Ishikawa (cell line): ENCODE results near the gene PBLD.

Experiments
- EP300 ChIP-seq: IDR thresholded peaks from 2 replicates; pipeline ENCODE4 v1.6.1; 2012; ENCODE audit warnings: borderline replicate concordance
- NFIC ChIP-seq: IDR thresholded peaks from 2 replicates; pipeline ENCODE4 v1.6.1; 2012
- RAD21 ChIP-seq: IDR thresholded peaks from 2 replicates; pipeline ENCODE4 v1.6.1; 2012; ENCODE audit warnings: low read depth
- YY1 ChIP-seq: IDR thresholded peaks from 2 replicates; pipeline ENCODE4 v1.6.1; 2012; ENCODE audit warnings: low read depth

- TF ChIP-seq NFIC (no peak), EP300 (no peak), RAD21 (no peak), YY1 (no peak)
Observed at GRCh38 chr10:68329506-68329861, 3.2 kb downstream of the PBLD start.
